AG04450 (cell line): ENCODE data around the gene PDZD2. TPM values are rescaled to one million over a fixed set of nuclear protein-coding genes. Genes with fewer than 3 reads are reported as not detected.
"Not testable (repeated sequence)": the region's sequence is repeated elsewhere in the genome, so short reads cannot be mapped to it uniquely, and the experiment has no call there.

Experiments used
- CTCF ChIA-PET: fragments of 300-600, 350-600 bp; formaldehyde crosslinking; extraction: SDS; loops from one replicate; lab custom pipeline; 2022; ENCODE audit warnings: antibody characterized with exemption, inconsistent platforms; lab: Charles Lee
- POLR2A ChIA-PET: fragments of 350-600 bp; formaldehyde crosslinking; extraction: SDS; loops from one replicate; lab custom pipeline; 2021; ENCODE audit warnings: antibody characterized with exemption, inconsistent platforms; lab: Yijun Ruan, JAX
- DNase-seq: peaks from one replicate; pipeline ENCODE4 v3.0.0-alpha.2; 2011; ENCODE audit warnings: low read depth, low spot score
- H3K27ac ChIP-seq: one replicate; pipeline ENCODE4 v1.5.1; 2012; ENCODE audit warnings: low read depth, low read length, control low read depth
- H3K27me3 ChIP-seq: one replicate; pipeline ENCODE4 v1.6.0; 2012; ENCODE audit warnings: low read length; ENCODE audit not compliant: control insufficient read depth, insufficient read depth
- H3K4me3 ChIP-seq: 2 replicates; pipeline ENCODE4 v1.5.1; 2011; ENCODE audit warnings: mild to moderate bottlenecking, low read depth, low read length, control low read depth
- H3K9me3 ChIP-seq: 2 replicates; pipeline ENCODE4 v1.5.1; 2012; ENCODE audit warnings: low read length; ENCODE audit not compliant: control insufficient read depth, insufficient read depth
- polyA plus RNA-seq: library from polyadenylated mRNA; depleted of rRNA; stranded (reverse); fragments of >200 nt; gene quantifications from 2 replicates; pipeline ENCODE4 v1.2.3, GENCODE V29; 2011
- TF ChIP-seq, protein P1 (sequence below): IDR thresholded peaks from 2 replicates; pipeline ENCODE4 v1.5.1; 2011; ENCODE audit warnings: low read depth, low read length, control low read depth, inconsistent platforms

PDZD2 gene
- polyA plus RNA-seq, 1 experiment: 0.40 TPM

GRCh38 chr5:31731710-31732301 is 92.9 kb downstream of the PDZD2 start:
- CTCF ChIA-PET: interaction anchor here (0.5 kb wide), 1 partner anchor 151 kb away, joined by 3 read pairs; no protein-coding TSS in a partner anchor

GRCh38 chr5:31732821-31733220 is 93.9 kb downstream of the PDZD2 start:
- H3K4me3 ChIP-seq, H3K27ac ChIP-seq, CTCF ChIA-PET, H3K9me3 ChIP-seq, POLR2A ChIA-PET, H3K27me3 ChIP-seq, DNase-seq: not testable (repeated sequence)

More at GRCh38 chr5:31731710-31732301, 92.9 kb downstream of the PDZD2 start:
- H3K9me3 ChIP-seq: no peaks in the 10 kb centered on the region
- TF ChIP-seq, protein P1, sequence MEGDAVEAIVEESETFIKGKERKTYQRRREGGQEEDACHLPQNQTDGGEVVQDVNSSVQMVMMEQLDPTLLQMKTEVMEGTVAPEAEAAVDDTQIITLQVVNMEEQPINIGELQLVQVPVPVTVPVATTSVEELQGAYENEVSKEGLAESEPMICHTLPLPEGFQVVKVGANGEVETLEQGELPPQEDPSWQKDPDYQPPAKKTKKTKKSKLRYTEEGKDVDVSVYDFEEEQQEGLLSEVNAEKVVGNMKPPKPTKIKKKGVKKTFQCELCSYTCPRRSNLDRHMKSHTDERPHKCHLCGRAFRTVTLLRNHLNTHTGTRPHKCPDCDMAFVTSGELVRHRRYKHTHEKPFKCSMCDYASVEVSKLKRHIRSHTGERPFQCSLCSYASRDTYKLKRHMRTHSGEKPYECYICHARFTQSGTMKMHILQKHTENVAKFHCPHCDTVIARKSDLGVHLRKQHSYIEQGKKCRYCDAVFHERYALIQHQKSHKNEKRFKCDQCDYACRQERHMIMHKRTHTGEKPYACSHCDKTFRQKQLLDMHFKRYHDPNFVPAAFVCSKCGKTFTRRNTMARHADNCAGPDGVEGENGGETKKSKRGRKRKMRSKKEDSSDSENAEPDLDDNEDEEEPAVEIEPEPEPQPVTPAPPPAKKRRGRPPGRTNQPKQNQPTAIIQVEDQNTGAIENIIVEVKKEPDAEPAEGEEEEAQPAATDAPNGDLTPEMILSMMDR: no peak
- no peak overlapping the region for H3K27ac ChIP-seq
- peaks cover 2% of the 10 kb centered on the region for H3K27me3 ChIP-seq
- POLR2A ChIA-PET: interaction anchor here (0.7 kb wide), 1 partner anchor 105 kb away, joined by 3 read pairs; no protein-coding TSS in a partner anchor
- no peak overlapping the region for H3K4me3 ChIP-seq
- no peak for DNase-seq

- no peak overlapping the region for H3K4me3 ChIP-seq
- H3K9me3 ChIP-seq: no peaks in the 10 kb centered on the region
- ChIA-PET POLR2A (no interaction called here), CTCF (no interaction called here)
- DNase-seq: no peak
- H3K27ac ChIP-seq: no peak overlapping the region
- H3K27me3 ChIP-seq: peaks cover 2% of the 10 kb centered on the region
- TF ChIP-seq, protein P1: no peak
These were observed 94.4 kb downstream of the PDZD2 start for GRCh38 chr5:31733371-31733770.

GRCh38 chr5:31736127-31736526 is 97.2 kb downstream of the PDZD2 start:
- TF ChIP-seq, protein P1: no peak
- POLR2A ChIA-PET: no interaction called here
- H3K9me3 ChIP-seq: no peaks in the 10 kb centered on the region
- DNase-seq: no peak
- H3K27me3 ChIP-seq: peaks cover 2% of the 10 kb centered on the region
- no peak overlapping the region for H3K27ac ChIP-seq
- CTCF ChIA-PET: no interaction called here
- no peak overlapping the region for H3K4me3 ChIP-seq

DNA sequence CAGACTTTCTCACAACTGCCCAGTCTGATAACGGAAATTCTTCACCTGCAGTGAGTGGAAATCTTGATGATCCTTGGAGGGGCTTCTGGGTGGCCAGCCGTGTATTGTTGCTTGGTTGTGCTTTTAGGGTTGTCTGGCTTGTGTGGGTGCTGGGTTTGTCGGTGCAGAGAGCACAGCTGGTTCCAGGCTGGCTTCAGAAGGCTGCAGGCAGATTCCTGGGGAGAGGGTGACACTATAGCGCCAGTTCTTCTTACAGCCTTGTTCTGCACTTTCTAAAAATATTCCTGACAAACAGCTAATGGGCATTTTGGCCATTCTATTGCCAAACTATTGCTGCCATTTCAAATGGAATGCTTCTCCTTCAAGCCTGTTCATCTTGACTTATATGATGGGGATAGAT is 99.3 kb downstream of the PDZD2 start:
- DNase-seq: no peak
- ChIA-PET CTCF (no interaction called here), POLR2A (no interaction called here)
- TF ChIP-seq, protein P1: no peak
- H3K27me3 ChIP-seq: peaks cover 2% of the 10 kb centered on the region
- no peak overlapping the region for H3K27ac ChIP-seq
- H3K4me3 ChIP-seq: no peak overlapping the region
- H3K9me3 ChIP-seq: no peaks in the 10 kb centered on the region
